ENCODE results near the gene CAMK4.
"Not testable (repeated sequence)": the region's sequence is repeated elsewhere in the genome, so short reads cannot be mapped to it uniquely, and the experiment has no call there.

Gene CAMK4

DNA sequence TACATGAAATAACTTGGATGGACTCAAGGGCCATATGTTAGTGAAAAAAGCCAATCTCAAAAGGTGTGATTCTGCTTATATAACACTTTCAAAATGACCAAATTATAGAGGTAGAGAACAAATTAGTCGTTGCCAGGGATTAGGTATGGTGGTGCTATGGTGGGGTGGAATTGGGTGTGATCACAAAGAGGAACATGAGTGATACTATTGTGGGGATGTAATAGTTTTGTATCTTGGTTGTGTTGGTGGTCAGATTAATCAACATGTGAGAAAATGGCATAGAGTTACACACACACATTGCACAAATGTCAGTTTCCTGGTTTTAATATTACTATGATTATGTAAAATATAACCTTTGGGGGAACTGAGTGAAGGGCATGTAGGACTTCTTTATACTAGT is 31.9 kb downstream of the CAMK4 start:
- in situ Hi-C loops (cut with MboI; ENCODE audit: low sequenced_read_pairs) = no loop called here

GRCh38 chr5:111257610-111258009 is 33.4 kb downstream of the CAMK4 start:
- in situ Hi-C loops (cut with MboI; ENCODE audit: low sequenced_read_pairs) = not testable (repeated sequence)

DNA sequence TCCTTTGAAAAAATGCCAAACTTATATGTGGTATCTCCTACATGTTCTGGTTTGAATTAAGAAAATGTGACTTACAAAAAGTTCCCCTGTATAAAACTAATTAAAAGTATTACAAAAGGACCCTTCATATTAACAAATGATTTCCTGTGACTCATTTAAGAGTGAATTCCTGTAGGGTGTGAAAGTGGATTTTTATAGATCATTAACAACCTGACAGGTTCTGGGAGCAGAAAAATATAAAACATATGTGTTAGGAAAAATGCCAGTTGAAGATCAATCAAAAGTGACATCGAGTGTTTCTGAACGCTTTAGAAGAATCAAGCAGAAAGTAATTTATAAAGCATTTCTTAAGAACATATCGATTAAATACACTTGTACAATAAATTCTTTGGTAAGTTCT is 35.5 kb downstream of the CAMK4 start:
- in situ Hi-C loops (cut with MboI; ENCODE audit: low sequenced_read_pairs) = no loop called here

DNA sequence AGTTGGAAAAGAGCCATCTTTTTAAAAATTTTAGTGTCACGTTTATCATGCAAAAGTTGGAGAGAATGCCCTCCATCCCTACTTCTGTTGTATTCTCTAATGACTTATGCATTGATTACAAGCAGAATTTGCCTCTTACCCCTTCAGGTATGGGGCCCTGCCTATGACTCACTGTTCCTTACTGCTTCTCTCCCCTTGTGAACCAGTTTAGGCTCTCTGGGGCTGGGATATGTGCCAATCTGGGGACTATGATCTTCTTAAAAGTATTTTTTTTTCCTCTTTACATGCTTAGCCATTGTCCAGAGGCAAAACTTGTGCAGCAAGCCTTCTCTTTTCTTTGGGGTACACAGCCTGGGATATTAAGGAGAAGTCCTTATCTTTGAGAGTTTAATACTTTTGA is 37.4 kb downstream of the CAMK4 start:
- in situ Hi-C loops (cut with MboI; ENCODE audit: low sequenced_read_pairs) = no loop called here

- in situ Hi-C loops (cut with MboI; ENCODE audit: low sequenced_read_pairs) = no loop called here
Measured at GRCh38 chr5:111262153-111262552, 38.0 kb downstream of the CAMK4 start.

GRCh38 chr5:111262815-111263214 is 38.6 kb downstream of the CAMK4 start:
- in situ Hi-C loops (cut with MboI; ENCODE audit: low sequenced_read_pairs) = no loop called here

DNA sequence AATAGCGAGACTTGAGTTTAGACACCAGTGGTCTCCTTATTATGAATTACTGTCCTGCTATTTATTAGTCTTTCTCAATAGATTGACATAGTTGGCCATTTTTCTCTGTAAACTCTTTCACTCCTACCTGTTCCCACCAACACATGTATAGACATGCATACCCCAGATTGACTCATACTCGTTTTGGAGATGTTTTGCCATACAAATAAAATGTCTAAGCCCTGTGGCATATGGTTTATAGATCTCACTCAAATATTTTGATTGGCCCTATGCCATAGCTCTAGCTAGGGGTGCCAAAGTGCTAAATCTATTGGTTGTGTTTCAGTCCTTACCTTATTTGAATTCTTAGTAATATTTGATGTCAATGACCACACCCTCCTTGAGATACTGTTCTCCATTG is 42.3 kb downstream of the CAMK4 start:
- in situ Hi-C loops (cut with MboI; ENCODE audit: low sequenced_read_pairs) = no loop called here

DNA sequence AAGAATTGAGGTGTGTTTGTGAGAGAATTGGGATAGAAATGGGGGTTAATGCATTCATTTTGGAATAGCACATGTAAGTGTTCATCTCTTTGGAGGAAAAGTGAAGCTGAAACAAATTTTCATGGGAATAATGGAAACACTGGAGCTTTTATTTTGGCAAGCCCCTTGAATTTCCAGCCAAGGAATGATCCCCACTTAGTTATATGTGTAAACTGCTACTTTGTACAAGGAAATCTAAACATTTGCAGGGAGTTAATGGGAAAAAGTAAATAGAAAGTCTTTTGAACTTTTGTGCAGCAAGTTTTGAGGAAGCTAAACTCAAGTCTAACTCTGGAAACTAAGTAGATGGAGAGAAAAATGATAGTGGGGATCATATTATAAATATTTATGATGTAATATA is 44.1 kb downstream of the CAMK4 start:
- in situ Hi-C loops (cut with MboI; ENCODE audit: low sequenced_read_pairs) = no loop called here

DNA sequence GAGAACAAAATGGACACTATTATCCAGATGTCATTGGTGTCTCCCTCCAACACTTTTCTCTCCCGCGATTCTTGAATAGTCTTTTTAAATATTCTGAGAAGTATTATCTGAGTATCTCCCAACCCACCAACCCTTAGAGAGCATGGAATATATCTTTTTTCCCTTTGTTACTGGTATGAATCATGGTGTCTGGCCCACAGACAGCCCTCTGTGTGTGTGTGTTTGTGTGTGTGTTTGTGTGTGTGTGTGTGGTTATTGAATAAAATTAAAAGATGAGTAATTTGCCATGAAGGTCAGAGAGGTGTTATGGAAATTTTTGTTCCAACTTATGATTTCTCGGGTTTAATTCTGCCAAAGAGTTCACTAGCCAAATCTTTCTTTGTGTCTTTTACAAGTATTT is 47.7 kb downstream of the CAMK4 start:
- in situ Hi-C loops (cut with MboI; ENCODE audit: low sequenced_read_pairs) = no loop called here

GRCh38 chr5:111277061-111277460 is 52.9 kb downstream of the CAMK4 start:
- in situ Hi-C loops (cut with MboI; ENCODE audit: low sequenced_read_pairs) = no loop called here

GRCh38 chr5:111278858-111279504 is 54.8 kb downstream of the CAMK4 start:
- in situ Hi-C loops (cut with MboI; ENCODE audit: low sequenced_read_pairs) = no loop called here

DNA sequence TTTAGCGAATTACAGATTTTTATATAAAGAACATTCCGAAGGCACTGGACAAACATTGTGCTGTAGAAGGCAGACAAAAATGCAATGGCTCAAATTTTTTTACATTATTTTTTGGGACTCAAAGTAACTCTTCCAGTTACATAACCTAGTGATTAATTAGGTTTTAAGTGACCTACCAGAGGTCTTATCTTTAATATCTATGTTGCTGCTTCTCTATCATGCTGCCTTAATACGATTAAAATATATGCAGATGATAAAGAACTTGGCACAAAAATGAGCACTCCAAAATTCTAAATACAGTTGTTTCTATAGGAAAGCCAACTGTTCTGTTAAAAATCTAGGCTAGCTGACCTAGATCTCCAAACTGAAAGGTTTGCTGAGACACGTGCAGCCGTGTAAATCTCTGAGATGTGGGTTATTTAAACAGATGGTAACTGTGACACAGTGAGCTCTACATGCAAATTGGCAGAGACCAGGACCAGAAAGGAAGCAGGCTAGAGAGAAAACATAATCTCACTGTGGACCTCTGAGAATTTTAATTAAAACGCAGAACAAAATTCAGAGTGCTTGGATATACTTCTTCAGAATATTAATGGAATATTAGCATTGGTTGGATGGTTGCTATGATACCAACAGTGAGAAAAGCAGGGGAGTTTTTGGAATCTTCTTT is 56.2 kb downstream of the CAMK4 start:
- in situ Hi-C loops (cut with MboI; ENCODE audit: low sequenced_read_pairs) = no loop called here

GRCh38 chr5:111282798-111283197 is 58.6 kb downstream of the CAMK4 start:
- in situ Hi-C loops (cut with MboI; ENCODE audit: low sequenced_read_pairs) = no loop called here

DNA sequence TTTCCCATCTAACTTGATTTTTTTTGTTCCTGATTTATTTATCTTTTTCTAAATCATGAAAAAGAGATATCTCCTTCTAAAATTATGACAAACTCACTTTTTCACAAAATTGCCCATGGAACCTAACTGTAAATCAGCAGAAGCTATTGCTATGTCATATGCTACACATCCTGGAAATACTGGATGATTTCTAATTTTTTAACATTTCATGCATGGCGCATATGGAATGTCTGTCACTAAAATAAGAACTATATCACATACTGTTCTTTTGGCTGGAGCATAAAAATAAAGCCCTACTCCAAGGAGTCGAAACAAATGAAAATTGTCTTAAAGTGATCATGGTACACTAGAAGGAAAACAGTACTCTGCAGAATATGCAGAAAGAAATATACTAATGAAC is 60.6 kb downstream of the CAMK4 start:
- in situ Hi-C loops (cut with MboI; ENCODE audit: low sequenced_read_pairs) = no loop called here

DNA sequence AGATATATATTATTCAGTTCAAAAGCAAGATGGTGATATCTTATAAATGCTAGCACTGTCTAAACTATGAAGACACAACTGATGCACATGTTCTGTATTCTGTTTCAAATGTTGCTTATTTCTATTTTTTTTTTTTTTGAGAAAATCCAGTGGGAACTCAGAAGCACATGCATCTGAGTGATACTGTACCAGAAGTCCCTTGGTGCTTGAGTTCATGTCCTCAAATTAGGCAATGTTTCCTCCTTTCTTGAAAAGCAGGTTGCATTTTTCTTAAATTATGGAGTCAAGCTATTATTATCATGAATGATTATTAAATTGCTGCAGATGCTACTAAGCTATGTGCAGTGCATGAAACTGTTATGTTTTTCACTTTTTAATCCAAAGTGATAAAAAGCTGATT is 70.4 kb downstream of the CAMK4 start:
- in situ Hi-C loops (cut with MboI; ENCODE audit: low sequenced_read_pairs) = no loop called here

GRCh38 chr5:111295649-111296048 is 71.5 kb downstream of the CAMK4 start:
- in situ Hi-C loops (cut with MboI; ENCODE audit: low sequenced_read_pairs) = no loop called here

GRCh38 chr5:111296570-111296969 is 72.4 kb downstream of the CAMK4 start:
- in situ Hi-C loops (cut with MboI; ENCODE audit: low sequenced_read_pairs) = no loop called here

DNA sequence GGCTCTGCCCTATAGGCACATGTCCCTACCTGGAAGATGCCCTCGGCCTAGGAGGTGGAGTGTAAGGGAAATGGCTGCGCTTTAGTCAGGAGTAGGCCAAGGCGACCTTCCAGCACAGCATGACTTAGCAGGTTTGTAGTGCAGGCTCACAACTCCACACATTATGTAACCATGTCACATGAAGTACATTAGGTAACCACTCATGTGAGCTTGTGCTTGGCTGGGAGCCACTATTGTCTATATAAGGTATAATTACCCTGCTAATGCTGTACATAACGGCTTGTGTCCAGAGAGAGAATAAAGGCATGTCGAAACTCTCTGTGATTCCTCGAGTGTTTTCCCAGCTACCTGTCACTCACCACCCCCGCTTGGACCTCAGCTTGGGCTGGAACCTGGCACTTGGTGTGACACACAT is 74.9 kb downstream of the CAMK4 start:
- in situ Hi-C loops (cut with MboI; ENCODE audit: low sequenced_read_pairs) = no loop called here

DNA sequence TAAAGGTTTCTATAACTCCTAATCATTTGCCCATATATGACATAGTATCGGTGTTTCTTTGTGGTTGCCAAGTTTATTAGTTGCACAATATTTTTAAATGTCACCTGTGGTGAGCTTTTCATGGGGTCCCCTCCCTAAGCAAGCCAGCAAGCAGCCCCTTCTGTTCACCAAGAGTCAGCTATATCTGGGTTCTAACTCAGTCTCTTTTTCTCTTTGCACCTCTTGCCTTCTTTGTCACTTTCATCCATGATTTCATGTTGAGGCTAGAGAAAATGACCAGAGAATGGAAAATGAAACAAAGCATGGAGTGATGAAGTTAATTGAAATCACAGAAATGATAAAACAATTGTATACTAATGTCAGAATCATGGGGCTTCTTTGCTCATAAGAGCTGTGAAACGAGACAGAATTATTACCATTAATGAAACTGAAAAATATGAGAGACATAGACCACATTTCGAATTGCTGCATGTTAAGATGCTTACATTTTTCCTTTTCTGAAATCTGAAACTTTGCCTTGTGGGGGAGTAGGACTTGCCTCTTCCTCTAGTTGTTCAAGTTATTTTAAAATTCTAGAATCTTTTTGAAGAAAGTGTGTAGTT is 75.7 kb downstream of the CAMK4 start:
- in situ Hi-C loops (cut with MboI; ENCODE audit: low sequenced_read_pairs) = no loop called here

DNA sequence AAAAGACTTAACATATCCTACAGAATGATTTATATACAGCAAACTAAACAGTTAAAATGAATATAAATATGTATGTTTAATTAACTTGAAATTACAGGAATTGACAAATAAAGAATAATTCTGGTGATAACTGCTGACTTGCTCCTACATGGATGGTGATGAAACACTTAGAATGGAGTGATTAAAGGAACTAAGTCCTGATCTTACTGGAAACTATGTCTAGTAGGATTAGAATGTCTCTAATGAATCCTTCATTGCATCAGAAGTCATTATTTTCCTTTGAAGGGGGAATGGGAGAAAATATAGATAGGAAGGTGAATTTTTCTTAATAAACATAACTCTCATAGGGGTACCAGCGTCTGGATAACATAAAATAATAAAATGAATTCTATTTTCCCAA is 77.1 kb downstream of the CAMK4 start:
- in situ Hi-C loops (cut with MboI; ENCODE audit: low sequenced_read_pairs) = no loop called here

DNA sequence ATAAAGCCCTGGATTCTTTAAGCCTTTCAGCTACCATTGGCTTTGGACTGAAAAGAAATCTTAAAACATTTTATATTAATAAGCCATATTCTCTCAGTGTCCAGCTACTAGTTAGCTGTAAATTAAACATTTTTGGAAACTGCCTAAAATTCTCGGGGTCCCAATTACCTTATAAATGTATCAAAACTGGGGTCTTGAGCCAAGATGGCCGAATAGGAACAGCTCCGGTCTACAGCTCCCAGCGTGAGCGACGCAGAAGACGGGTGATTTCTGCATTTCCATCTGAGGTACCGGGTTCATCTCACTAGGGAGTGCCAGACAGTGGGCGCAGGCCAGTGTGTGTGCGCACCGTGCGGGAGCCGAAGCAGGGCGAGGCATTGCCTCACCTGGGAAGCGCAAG is 77.9 kb downstream of the CAMK4 start:
- in situ Hi-C loops (cut with MboI; ENCODE audit: low sequenced_read_pairs) = not testable (repeated sequence)

DNA sequence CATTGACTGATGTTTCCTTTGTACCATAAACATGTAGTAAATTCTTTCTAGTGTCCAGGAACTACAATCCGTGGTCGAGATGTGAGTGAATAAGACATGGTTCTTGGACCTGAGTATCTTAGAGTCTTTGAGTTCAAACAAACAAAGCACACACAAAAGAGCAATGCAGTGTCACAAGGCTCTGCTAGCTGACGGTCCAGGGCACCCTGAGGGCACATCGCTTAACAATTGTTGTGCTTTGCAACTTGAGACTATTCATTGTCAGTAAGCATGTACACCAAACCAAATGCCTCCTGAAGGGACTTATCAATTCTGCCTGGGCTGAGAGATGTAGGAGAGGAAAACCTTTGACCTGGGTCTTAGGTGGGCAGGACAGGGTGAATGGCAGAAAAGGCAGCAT is 84.8 kb downstream of the CAMK4 start:
- in situ Hi-C loops (cut with MboI; ENCODE audit: low sequenced_read_pairs) = no loop called here

DNA sequence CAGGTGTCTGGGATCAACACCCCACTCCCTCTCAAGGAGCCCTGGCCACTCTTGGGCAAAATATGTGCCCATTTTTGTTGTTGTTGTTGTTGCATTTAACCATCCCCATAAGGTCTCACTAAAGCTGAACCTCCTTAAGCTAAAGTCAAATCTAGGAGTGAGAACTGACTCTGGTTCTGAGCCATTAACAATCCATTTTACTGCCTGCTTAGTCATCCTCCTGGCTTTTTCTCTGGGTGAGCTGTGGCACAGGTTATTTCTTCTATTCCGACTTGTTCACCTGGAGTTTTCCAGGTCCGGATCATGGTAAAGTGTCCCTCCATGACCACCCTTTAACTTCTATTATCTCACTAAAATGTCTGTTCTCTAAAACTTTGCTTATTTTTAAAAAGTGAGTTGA is 85.2 kb downstream of the CAMK4 start:
- in situ Hi-C loops (cut with MboI; ENCODE audit: low sequenced_read_pairs) = no loop called here
